Activated naive CD4-positive, alpha-beta T cell treated with anti-CD3 and anti-CD28 coated beads, Interleukin-2, amount 50 U/mL, for 72 hours (primary cell): Measurements from ENCODE around the gene ORC5. TPM values are rescaled to one million over a fixed set of nuclear protein-coding genes. Genes with fewer than 3 reads are reported as not detected.

ENCODE experiments used
- ATAC-seq, 2 donors: fragments of 150-1000 bp; cut with Tn5 transposase; 2 replicates each; pipeline ENCODE4 v1.10.0; 2021; ENCODE audit warnings: mild to moderate bottlenecking in 2 of 2, moderate library complexity in 2 of 2
- DNase-seq, 2 donors: peaks; one replicate each; pipeline ENCODE4 v3.0.0; 2021 to 2022; ENCODE audit warnings: low spot score in 2 of 2
- H3K27ac Mint-ChIP-seq, 2 donors: one replicate each; pipeline ENCODE4 v1.8.0; 2022; ENCODE audit warnings: mild to moderate bottlenecking in 2 of 2, mixed read lengths in 2 of 2
- H3K36me3 Mint-ChIP-seq, 2 donors: one replicate each; pipeline ENCODE4 v1.8.0; 2022; ENCODE audit warnings: mixed read lengths in 2 of 2
- H3K9me3 Mint-ChIP-seq, 2 donors: one replicate each; pipeline ENCODE4 v1.8.0; 2022; ENCODE audit warnings: mixed read lengths in 2 of 2
- total RNA-seq, 2 donors: library from RNA; stranded (reverse); gene quantifications; one replicate each; pipeline ENCODE4 v1.2.3, GENCODE V29; 2022

The ORC5 gene
- total RNA-seq, 2 donors from 2014 or later: 19.6 to 23.2 TPM

- Mint-ChIP-seq H3K27ac (no peak overlapping the region), H3K9me3 (no peaks in the 10 kb centered on the region), H3K36me3 (no peaks in the 10 kb centered on the region)
- DNase-seq: no peak
- no peak for ATAC-seq
These were observed 57.3 kb downstream of the ORC5 start for GRCh38 chr7:104150470-104150869.

GRCh38 chr7:104149822-104150221 is 58.0 kb downstream of the ORC5 start:
- Mint-ChIP-seq H3K36me3 (no peaks in the 10 kb centered on the region), H3K27ac (no peak overlapping the region)
- ATAC-seq: no peak

GRCh38 chr7:104142147-104142546 is 65.7 kb downstream of the ORC5 start:
- no peak for ATAC-seq
- DNase-seq: no peak
- H3K27ac Mint-ChIP-seq: no peak overlapping the region
- H3K36me3 Mint-ChIP-seq: peaks cover 0 to 5% of the 10 kb centered on the region in 2 donors
- no peaks in the 10 kb centered on the region for H3K9me3 Mint-ChIP-seq

More at GRCh38 chr7:104149822-104150221, 58.0 kb downstream of the ORC5 start:
- H3K9me3 Mint-ChIP-seq: no peaks in the 10 kb centered on the region
- DNase-seq: no peak

GRCh38 chr7:104137971-104138370 is 69.8 kb downstream of the ORC5 start:
- DNase-seq (no peak), ATAC-seq (no peak)
- Mint-ChIP-seq H3K27ac (no peak overlapping the region), H3K9me3 (no peaks in the 10 kb centered on the region), H3K36me3 (peaks cover 0 to 5% of the 10 kb centered on the region in 2 donors)

- no peaks in the 10 kb centered on the region for H3K9me3 Mint-ChIP-seq
- ATAC-seq (no peak), DNase-seq (no peak)
- H3K27ac Mint-ChIP-seq: no peak overlapping the region
- peaks cover 0 to 5% of the 10 kb centered on the region in 2 donors for H3K36me3 Mint-ChIP-seq
These were observed 70.3 kb downstream of the ORC5 start for GRCh38 chr7:104137511-104137910.

- peaks cover 0 to 5% of the 10 kb centered on the region in 2 donors for H3K36me3 Mint-ChIP-seq
- no peaks in the 10 kb centered on the region for H3K9me3 Mint-ChIP-seq
- DNase-seq: no peak
- no peak for ATAC-seq
- no peak overlapping the region for H3K27ac Mint-ChIP-seq
These were observed 70.8 kb downstream of the ORC5 start for GRCh38 chr7:104136981-104137380.

GRCh38 chr7:104136561-104136960 is 71.3 kb downstream of the ORC5 start:
- no peaks in the 10 kb centered on the region for H3K9me3 Mint-ChIP-seq
- DNase-seq (no peak), ATAC-seq (no peak)
- H3K27ac Mint-ChIP-seq: peak overlapping the region in 1 of 2 donors; percentile 75
- H3K36me3 Mint-ChIP-seq: peaks cover 0 to 5% of the 10 kb centered on the region in 2 donors

- peak; percentile 83 to 98 for ATAC-seq
- no peak for DNase-seq
- H3K9me3 Mint-ChIP-seq: peaks cover 0 to 5% of the 10 kb centered on the region in 2 donors
- peaks cover 0 to 10% of the 10 kb centered on the region in 2 donors for H3K36me3 Mint-ChIP-seq
- peak overlapping the region in 1 of 2 donors; percentile 75 for H3K27ac Mint-ChIP-seq
These were observed 71.9 kb downstream of the ORC5 start for GRCh38 chr7:104135760-104136558.

GRCh38 chr7:104133238-104133637 is 74.6 kb downstream of the ORC5 start:
- no peak for ATAC-seq
- Mint-ChIP-seq H3K27ac (no peak overlapping the region), H3K9me3 (peaks cover 0 to 5% of the 10 kb centered on the region in 2 donors), H3K36me3 (peaks cover 5 to 15% of the 10 kb centered on the region in 2 donors)
- no peak for DNase-seq

- H3K9me3 Mint-ChIP-seq: peaks cover 0 to 5% of the 10 kb centered on the region in 2 donors
- H3K27ac Mint-ChIP-seq: no peak overlapping the region
- DNase-seq: no peak
- no peak for ATAC-seq
- H3K36me3 Mint-ChIP-seq: peaks cover 11 to 23% of the 10 kb centered on the region in 2 donors
These were observed 77.1 kb downstream of the ORC5 start for GRCh38 chr7:104130726-104131125.

- peaks cover 2 to 8% of the 10 kb centered on the region in 2 donors for H3K9me3 Mint-ChIP-seq
- DNase-seq (no peak), ATAC-seq (no peak)
- H3K36me3 Mint-ChIP-seq: peaks cover 18 to 29% of the 10 kb centered on the region in 2 donors
- no peak overlapping the region for H3K27ac Mint-ChIP-seq
These were observed 80.6 kb downstream of the ORC5 start for GRCh38 chr7:104127204-104127603.

- Mint-ChIP-seq H3K27ac (no peak overlapping the region), H3K36me3 (peaks cover 23 to 29% of the 10 kb centered on the region in 2 donors), H3K9me3 (peaks cover 9 to 15% of the 10 kb centered on the region in 2 donors)
- DNase-seq: no peak
- no peak for ATAC-seq
These were observed 81.4 kb downstream of the ORC5 start for GRCh38 chr7:104126411-104126841.

GRCh38 chr7:104124893-104125477 is 82.8 kb downstream of the ORC5 start:
- H3K9me3 Mint-ChIP-seq: peaks cover 10 to 12% of the 10 kb centered on the region in 2 donors
- no peak for ATAC-seq

GRCh38 chr7:104124469-104124868 is 83.3 kb downstream of the ORC5 start:
- Mint-ChIP-seq H3K27ac (no peak overlapping the region), H3K36me3 (peaks cover 14 to 21% of the 10 kb centered on the region in 2 donors), H3K9me3 (peaks cover 10 to 12% of the 10 kb centered on the region in 2 donors)
- ATAC-seq: no peak
- DNase-seq: no peak

More at GRCh38 chr7:104124893-104125477, 82.8 kb downstream of the ORC5 start:
- H3K27ac Mint-ChIP-seq: no peak overlapping the region
- DNase-seq: no peak
- H3K36me3 Mint-ChIP-seq: peaks cover 14 to 23% of the 10 kb centered on the region in 2 donors

GRCh38 chr7:104123786-104124185 is 84.0 kb downstream of the ORC5 start:
- Mint-ChIP-seq H3K9me3 (peaks cover 10 to 12% of the 10 kb centered on the region in 2 donors), H3K36me3 (peaks cover 14 to 17% of the 10 kb centered on the region in 2 donors), H3K27ac (no peak overlapping the region)
- DNase-seq (no peak), ATAC-seq (no peak)

GRCh38 chr7:104113788-104114187 is 94.0 kb downstream of the ORC5 start:
- no peak for ATAC-seq
- DNase-seq: no peak
- Mint-ChIP-seq H3K9me3 (no peaks in the 10 kb centered on the region), H3K36me3 (no peaks in the 10 kb centered on the region), H3K27ac (no peak overlapping the region)

- DNase-seq (no peak), ATAC-seq (no peak)
- H3K9me3 Mint-ChIP-seq: no peaks in the 10 kb centered on the region
- H3K36me3 Mint-ChIP-seq: no peaks in the 10 kb centered on the region
- H3K27ac Mint-ChIP-seq: no peak overlapping the region
These were observed 95.2 kb downstream of the ORC5 start for GRCh38 chr7:104112623-104113022.
